NCI-H345 treated with DMSO at 0.1 percent for 48 hours (cell line): ENCODE data around the gene ACSL6.

Experiments used
- DNase-seq: peaks from one replicate; lab custom pipeline; 2025; ENCODE audit not compliant: unreplicated experiment; lab: John Stamatoyannopoulos, UW

ACSL6 gene

DNA sequence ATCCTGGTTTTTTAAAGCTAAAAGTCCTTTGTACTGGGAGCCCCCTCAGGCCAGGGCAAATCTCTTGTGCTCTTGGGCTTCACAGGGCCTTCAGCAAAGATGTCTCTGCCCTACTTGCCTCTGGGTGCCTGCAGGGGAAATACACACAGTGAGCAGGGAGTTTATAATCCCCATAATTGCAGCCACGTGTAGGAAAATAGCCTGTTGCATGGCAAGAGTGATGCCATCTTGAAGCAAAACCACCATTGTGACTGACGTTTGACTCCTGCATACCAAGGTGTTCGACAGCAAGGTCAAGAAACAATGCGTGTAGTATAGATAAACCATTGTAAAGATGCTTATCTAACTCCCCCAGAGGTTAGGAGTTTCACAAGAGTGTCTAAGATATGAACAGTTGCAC lies 37.6 kb upstream of the ACSL6 start:
- no peak for DNase-seq

DNA sequence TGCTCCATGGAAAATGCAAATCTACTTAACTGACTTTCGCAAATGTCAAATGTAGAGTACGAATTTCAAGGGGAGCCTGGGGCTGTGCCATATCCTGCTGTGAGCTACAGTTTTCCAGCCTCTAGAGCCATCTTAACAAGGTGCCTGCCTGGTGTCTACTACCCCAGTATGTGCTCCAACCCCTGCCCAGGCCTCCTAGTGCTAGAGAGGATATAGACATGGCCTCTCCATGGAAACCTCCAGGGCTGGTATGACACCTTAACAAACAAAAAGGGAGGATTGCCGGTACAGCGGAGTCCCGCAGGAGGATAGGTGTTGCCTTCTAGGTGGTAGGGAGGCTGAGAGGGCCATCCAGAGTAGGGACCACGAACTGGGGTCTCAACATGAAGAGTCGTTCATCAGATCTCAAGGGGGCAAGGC lies 35.4 kb upstream of the ACSL6 start:
- DNase-seq: no peak

DNA sequence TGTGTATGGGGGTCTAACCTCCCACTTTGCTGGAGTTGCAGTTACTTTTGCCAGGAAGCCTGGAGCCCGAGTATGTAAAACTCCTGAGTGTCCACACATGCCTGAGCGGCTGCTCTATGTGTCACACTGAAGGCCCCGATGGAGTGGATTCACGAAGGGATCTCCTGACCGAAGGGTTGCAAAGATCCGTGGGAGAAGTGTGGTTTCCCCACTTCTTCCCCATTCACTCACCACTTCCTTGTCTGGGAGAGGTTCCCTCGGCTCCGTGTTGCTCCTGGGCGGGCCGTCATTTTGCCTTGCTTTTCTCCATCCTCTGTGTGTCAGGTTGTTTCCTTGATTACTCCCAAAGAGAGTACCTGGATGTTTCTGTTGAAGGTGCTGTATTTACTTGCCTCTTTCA lies 32.7 kb upstream of the ACSL6 start:
- no peak for DNase-seq

DNA sequence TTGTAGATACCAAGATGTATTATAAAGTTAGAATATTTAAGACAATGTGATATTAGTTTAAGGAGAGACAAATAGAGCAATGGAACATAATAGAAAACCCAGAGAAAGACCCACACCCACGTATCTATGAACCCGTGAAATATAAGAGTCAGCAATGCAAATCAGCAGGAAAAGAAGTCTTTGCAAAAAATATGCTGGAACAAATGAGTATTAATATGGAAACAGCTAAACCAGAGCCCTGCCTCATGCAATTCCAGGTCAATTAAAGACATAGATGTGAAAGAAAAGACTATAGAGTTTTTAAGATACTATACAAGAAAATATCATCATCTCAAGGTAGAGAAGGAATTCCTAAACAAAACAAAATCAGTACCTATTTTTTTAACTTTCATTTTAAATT lies 25.9 kb upstream of the ACSL6 start:
- no peak for DNase-seq

DNA sequence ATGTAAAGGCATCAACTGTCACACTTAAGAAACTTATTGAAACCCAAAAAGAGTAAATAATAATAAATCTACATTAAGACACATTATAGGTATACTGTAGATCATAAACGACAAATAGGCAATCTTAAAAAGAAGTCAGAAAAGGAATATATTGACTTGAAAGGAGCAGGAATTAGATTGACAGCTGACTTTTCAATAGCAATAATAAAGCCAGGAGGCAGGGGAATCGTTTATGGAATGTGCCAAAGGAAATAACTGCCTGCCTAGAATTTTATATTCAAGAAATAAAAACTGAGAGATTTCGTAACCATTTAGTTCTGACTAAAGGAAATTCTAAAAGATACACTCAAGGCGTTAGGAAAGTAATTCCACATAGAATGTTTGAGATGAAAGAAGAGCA lies 21.7 kb upstream of the ACSL6 start:
- DNase-seq: no peak

DNA sequence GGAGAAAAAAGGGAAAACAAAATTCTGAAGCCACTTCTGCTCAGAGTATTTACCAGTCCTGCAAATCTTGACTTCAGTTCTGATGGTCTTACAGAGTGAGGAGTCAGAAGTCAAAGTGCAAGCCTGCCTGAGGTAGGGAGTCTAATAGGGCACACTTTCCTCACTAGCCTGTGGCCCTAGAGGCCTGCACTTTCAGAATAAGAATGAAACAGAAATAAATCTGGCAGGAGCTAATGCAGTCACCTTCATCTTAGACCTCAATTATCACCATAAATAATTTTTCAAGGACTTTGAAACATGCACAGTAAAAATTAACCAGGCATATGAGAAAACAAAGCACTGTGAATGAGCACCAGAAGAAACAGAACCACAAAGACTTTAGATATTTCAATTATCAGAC lies 20.7 kb upstream of the ACSL6 start:
- DNase-seq: no peak

DNA sequence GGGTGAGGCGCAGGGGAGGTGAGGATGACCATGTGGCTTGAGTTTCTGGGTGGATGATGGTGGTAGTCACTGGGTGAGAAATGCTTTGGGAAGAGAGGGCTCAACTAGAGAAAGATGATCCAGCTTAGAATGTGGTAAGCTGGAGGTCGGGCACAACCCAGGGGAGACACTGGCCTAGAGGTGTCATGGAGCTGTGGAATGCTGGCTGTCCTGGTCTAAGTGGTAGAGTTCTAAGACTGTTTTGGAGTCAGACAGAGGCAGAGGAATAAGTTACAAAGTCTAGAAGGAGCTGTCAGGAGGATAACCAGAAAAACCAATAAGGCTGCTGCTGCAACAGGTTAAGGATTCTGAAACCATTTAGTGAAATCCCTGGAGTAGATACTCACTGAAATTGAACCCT lies 19.2 kb upstream of the ACSL6 start:
- DNase-seq: no peak

DNA sequence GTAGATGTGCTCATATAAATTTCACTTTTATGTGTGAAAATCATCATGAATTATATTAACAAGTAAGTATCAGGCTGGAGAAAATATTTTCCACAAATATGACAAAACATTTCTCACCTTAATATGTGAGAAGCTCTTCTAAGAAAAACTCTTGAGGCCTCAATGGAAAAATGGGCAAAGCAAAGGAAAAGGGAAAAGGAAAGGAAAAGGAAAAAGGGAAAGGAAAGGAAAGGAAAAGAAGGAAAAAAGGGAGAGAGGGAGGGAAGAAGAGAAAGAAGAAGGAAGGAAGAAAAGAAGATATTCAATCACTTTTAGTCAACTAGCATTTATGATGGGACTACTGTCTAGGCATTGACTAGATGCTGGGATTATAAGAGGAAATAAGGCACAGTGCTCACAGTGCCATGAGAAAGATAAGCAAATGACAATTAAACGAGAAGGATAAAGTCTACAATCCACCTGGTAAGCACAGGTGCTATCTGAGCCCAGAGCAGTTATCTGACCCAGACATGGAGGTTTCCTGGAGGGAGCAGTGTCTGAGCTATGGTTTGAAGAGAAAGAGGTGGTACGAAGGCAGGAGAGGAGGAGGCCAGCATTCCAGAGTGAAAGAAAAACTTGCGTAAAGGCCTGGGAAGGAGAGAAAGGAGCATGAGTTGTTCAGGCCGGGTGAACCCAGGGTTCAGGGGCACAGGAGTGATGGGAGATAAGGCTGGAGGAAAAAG lies 18.3 kb upstream of the ACSL6 start:
- DNase-seq: no peak

DNA sequence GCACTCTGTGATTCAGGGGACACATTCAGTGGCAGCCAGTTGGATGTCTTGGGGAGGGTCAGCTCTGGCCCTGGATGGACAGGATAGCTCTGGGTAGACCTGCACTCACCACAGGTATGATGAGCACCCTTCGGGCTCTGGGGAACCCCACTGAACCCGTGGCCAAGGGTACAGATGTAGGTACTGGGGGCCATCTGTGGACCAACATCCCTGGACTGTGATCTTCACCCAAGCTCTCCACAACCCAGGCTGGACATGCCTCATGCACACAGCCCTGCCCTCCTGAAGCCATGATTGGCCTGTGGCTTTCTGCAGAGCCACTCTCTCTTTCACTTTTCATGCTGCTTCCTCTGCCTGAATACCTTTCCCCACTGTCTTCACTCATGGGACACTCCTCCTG lies 15.6 kb upstream of the ACSL6 start:
- DNase-seq: no peak

DNA sequence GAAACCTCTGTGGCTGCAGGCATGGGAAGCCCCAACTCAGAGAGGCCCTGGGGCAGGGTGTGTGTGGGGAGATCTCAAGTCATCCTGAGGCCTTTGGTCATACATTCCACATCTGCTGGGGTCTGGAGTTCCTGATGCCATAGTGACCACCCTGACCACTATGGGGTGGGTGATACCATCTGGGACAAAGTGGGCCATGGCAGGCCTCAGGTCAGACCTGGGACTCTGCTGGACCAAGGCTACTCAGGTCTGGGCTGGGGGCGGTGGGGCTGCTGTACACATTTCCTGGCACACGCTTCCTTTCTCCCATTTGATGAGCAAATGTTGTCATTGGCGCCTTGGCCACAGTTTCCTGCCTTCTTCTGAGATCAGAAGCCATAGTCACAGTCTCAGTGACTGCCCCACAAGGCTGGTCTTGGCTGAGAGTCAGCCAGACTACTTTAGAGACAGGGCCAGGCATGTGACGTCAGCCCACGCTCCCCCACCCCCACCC lies 15.1 kb upstream of the ACSL6 start:
- DNase-seq: no peak

DNA sequence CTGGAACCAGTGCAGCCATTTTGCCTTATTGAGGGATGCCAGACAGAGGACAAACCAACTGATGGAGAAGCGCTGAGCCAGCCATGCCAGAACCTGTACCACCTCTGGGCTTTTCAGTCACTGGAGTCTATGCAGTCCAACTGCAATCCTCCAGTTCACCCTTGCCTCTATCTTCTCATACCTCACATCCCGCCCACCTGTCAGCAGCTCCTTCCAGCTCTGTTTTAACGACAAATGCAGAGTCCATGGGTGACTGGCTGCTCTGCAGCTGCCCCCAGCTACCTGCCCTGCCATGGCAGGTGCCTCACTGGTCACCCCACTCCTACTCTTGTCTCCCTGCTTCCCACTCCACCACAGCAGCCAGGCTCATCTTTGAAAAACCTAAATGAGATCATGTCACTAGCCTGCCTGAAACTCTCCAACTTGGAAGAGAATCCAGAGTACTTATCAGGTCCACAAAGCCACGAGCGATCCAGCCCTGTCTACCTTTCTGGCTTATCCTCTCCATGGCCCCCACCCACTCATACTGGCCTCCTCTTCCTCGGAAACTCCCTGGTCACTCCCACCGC lies 14.0 kb upstream of the ACSL6 start:
- DNase-seq: no peak

DNA sequence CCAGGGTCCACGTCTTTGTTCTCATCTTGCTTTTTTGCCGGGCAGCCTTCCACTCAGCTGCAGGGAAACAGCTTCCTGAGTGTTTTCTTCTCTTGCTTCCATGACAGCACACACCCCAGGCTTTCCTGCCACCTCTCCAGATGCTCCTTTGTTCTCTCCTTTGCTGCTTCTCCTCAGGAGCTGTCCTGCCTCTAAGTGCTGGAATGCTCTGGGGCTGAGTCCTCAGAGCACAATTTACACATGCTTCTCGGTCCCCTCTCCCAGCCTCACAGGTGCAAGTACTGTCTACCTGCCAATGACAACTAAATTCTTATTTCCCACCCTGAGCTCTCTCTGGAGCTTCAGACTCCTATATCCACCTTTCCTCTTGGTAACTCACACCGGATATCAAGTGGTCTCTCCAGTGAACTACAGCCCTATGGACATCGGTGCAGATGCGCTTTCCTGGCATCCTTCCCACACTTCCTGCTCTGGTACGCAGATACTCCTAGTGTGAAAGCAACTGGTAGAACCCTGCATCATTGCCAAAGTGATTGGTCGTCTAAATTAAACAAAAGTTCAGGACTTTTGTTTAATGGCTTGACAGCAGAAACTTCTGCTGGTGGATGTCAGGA lies 13.4 kb upstream of the ACSL6 start:
- DNase-seq: no peak

DNA sequence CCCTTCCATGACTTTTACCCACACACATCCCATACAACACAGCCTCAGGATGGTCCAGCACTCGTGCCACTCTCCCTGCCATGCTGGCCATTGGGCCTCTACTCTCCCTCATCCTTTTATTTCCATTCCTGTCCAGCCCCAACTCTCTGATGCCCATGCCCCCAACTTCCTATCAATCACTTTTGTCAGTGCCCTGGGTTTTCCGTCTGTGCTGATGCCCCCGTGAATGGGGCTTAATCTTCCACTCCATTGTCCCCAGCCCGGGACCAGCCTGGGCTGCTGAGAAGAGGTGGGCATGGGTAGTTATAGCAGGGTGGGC lies 12.6 kb upstream of the ACSL6 start:
- DNase-seq: no peak

DNA sequence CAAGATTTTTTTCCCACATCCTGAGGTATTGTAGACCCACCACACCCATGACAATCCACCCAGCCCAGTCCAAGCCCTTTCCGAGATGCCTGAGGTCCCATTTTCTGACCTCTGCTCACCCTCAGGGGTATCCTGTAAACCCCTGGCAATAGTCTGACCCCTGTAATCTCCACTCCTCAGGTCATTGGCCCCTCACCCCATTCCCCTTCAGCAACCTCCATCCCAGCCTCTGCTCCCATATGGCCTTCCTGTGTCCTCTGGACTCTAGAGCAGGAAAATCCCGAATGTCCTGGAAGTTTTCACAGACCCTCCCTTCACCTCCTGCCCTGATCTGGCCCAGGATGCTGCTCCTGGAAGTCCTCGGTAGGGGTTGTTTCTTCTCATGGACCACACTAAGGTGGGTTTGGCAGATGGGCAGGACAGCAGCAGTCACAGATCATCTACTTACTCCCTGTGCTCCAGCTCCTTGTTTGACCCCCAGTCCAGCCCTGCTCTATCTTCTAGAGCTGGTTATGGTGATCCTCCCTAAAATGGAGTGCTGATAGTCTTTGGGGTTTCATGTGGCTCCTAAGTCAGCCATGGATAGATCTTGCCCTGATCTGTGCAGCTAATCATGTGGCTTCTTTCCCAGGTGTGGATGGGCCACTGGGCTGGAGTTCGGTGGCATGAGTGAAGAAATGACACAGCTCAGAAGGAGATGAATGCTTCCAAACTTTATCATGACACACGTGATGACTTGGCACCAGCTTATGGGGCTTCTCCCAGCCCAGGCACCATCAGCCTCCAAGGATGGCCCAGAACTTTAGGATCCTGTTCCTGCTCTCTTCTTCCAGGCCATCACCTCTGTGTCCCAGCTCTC lies 12.0 kb upstream of the ACSL6 start:
- no peak for DNase-seq

DNA sequence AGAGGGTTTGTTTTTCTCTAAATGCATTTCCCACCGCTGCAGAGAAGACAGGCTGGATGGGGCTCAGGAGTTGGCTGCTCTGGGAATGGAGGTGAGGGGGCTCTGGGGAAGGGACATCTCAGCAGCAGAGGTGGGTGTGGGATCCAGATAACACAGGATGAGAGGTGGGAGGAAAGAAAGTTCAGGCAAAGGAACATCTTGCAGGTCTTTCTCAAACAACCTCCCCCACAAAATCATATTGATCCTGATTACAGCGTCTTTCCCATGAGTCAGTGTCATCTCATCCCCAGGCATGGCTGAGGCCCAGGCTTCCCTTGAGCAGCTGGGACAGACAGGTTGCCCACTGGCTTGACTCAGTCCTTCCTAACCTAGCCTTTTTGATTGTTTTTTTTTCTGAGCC lies 11.3 kb upstream of the ACSL6 start:
- DNase-seq: no peak

DNA sequence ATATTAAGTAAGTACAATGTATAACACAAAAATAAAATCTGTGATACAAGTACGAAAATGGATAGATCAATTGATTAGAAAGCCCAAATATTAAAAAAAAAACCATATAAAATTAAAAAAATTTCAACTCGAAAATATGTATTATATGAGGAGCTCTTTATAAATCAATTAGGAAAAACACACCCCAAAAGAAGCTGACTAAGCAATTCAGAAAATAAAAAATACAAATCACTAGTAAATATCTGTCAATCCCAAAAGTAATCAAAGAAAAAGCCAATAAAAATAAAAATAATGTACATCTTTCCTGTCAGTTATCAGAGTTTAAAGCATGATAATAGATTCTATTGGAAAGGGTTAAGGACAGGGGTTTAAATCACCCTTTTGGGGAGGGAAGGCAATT lies 10.2 kb upstream of the ACSL6 start:
- DNase-seq: no peak

DNA sequence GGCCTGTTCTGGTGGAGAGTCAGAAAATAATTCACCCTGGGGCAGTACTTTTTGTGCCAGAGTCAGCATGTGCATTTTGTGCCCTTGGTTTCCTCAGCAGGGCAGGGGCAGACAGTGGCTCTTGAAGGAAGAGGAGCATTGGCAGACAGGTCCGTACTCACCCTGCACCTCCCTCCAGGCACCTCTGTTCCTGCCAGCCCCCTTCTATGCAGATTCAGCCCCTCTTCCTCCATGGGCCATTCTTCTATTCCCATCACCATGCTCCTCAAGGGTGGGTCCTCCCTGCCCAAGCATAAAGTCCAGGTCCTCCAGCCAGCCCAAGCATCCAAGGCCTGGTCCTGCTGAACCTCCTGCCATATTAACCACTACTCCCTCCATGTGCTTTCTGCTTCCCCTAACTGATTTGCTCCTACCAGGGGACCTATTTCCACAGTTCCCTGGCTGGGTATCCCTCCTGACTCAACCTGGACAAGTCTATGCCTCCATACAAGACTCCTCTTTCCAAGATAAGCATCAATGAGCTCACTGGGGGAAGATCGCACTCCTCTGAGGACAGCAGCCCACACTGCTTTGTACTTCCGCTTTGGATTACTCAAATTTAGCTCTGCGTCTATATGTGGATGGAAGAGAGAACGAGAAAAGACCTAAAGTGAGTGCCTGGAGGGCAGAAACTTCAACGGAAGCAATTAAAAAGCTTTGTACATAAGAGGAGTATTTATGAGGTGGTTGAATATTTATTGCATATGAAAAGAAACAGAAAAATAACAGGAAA lies 9.3 kb upstream of the ACSL6 start:
- no peak for DNase-seq

DNA sequence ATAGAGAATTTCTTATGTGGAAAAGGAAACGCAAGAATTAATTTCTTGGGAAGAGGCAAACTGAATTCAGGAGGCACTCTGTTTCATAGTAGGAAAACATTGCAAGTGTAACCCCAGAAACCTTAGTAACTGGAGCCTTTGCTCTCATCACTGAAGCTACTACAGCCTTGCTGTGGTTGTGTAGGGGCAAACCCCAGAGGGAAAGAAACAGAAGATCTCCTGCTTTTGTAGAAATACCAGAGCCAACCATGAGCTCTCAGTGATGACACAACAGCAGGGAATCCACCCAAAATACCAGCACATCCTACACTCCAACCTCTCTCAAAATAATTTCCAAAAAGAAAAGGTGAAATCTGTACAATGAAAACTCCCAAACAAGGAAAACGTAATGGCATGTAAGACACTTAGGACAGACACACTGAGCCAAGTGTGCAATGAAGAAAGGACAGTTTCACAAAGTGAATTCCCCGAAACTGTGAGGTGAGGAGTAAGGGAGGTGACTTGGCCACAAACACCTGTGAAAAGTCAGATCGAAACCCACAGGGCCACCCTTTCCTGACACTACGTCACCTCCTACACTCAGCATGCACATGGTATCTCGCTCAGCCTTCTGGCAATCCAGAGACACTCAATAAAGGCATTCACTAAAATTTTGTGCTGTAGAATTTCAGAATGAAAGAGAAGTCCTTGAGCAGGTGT lies 8.5 kb upstream of the ACSL6 start:
- DNase-seq: no peak

DNA sequence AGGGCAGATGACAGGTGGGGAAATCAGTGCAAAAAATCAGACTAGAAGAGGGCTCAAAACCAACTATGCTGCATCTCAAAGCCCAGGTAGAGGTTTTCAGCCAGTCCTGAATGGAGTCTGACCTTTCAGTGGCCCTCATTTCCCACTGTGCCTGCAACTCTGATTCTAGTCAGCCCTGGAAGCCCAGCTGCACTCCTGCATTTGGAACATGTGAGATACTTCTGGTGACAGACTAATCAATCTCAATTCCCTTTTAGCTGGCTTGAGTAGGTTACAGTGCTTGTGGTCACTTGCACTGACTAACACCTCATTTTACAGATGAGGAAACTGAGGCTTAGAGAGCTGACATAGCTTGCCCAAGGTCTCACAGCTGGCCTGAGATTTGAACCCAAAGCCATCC lies 7.9 kb upstream of the ACSL6 start:
- no peak for DNase-seq
